AG10803 (cell line): ENCODE measurements around the gene SMAD6.
A peak's percentile ranks its signal among the peaks of the same experiment; 100 is the strongest.

Experiments
- DNase-seq: peaks from one replicate; pipeline ENCODE4 v3.0.0; 2010; ENCODE audit warnings: low read depth
- H3K4me3 ChIP-seq: 2 replicates; pipeline ENCODE4 v1.5.1; 2011; ENCODE audit warnings: mild to moderate bottlenecking, low read length, control low read depth
- CTCF ChIP-seq: conservative IDR thresholded peaks from 2 replicates; pipeline ENCODE4 v1.5.1; 2011; ENCODE audit warnings: mild to moderate bottlenecking, low read length, control low read depth, inconsistent platforms

Gene SMAD6

GRCh38 chr15:66786708-66787488, 84.9 kb downstream of the SMAD6 start:
- DNase-seq = no peak
- H3K4me3 ChIP-seq = no peak overlapping the region
- no peak for TF ChIP-seq CTCF

- H3K4me3 ChIP-seq = no peak overlapping the region
- TF ChIP-seq CTCF = no peak
- no peak for DNase-seq
These were observed 85.4 kb downstream of the SMAD6 start for GRCh38 chr15:66787489-66787871.

- no peak for DNase-seq
- no peak overlapping the region for H3K4me3 ChIP-seq
- TF ChIP-seq CTCF = no peak
These were observed 86.0 kb downstream of the SMAD6 start for GRCh38 chr15:66788024-66788423.

GRCh38 chr15:66789029-66790025, 87.3 kb downstream of the SMAD6 start:
- H3K4me3 ChIP-seq = no peak overlapping the region
- peak; percentile 83 for DNase-seq
- peak; percentile 78 for TF ChIP-seq CTCF

- no peak for TF ChIP-seq CTCF
- no peak overlapping the region for H3K4me3 ChIP-seq
- no peak for DNase-seq
These were observed 93.8 kb downstream of the SMAD6 start for GRCh38 chr15:66795851-66796250.

- no peak overlapping the region for H3K4me3 ChIP-seq
- no peak for DNase-seq
- TF ChIP-seq CTCF = no peak
These were observed 94.3 kb downstream of the SMAD6 start for GRCh38 chr15:66796343-66796742.
